ENCODE data around the gene PRKG1.

The PRKG1 gene

GRCh38 chr10:51932530-51932929 is 858.2 kb downstream of the PRKG1 start:
- no peak for DNase-seq (ENCODE audit: low spot score)

GRCh38 chr10:51934373-51934772 is 860.1 kb downstream of the PRKG1 start:
- no peak for DNase-seq (ENCODE audit: low spot score)

- DNase-seq (ENCODE audit: low spot score), result no peak
These were observed 861.1 kb downstream of the PRKG1 start for GRCh38 chr10:51935341-51935740.

GRCh38 chr10:51937308-51938140 is 863.2 kb downstream of the PRKG1 start:
- no peak for DNase-seq (ENCODE audit: low spot score)

- DNase-seq (ENCODE audit: low spot score), result no peak
These were observed 876.2 kb downstream of the PRKG1 start for GRCh38 chr10:51950371-51950995.

GRCh38 chr10:51950996-51951555 is 876.8 kb downstream of the PRKG1 start:
- no peak for DNase-seq (ENCODE audit: low spot score)

- DNase-seq (ENCODE audit: low spot score), result no peak
These were observed 877.3 kb downstream of the PRKG1 start for GRCh38 chr10:51951601-51952000.

GRCh38 chr10:51952056-51952455 is 877.8 kb downstream of the PRKG1 start:
- no peak for DNase-seq (ENCODE audit: low spot score)

GRCh38 chr10:51955696-51956095 is 881.4 kb downstream of the PRKG1 start:
- no peak for DNase-seq (ENCODE audit: low spot score)

- no peak for DNase-seq (ENCODE audit: low spot score)
These were observed 882.5 kb downstream of the PRKG1 start for GRCh38 chr10:51956822-51957221.

- peak; percentile 43 for DNase-seq (ENCODE audit: low spot score)
These were observed 886.2 kb downstream of the PRKG1 start for GRCh38 chr10:51960494-51960895.

GRCh38 chr10:51961401-51961800 is 887.1 kb downstream of the PRKG1 start:
- peak; percentile 7 for DNase-seq (ENCODE audit: low spot score)

- DNase-seq (ENCODE audit: low spot score), result no peak
These were observed 890.3 kb downstream of the PRKG1 start for GRCh38 chr10:51964630-51965029.

GRCh38 chr10:51965451-51965850 is 891.2 kb downstream of the PRKG1 start:
- no peak for DNase-seq (ENCODE audit: low spot score)

- no peak for DNase-seq (ENCODE audit: low spot score)
These were observed 898.6 kb downstream of the PRKG1 start for GRCh38 chr10:51972733-51973346.

GRCh38 chr10:51980752-51981151 is 906.5 kb downstream of the PRKG1 start:
- no peak for DNase-seq (ENCODE audit: low spot score)

GRCh38 chr10:51981731-51982130 is 907.4 kb downstream of the PRKG1 start:
- DNase-seq (ENCODE audit: low spot score), result no peak

GRCh38 chr10:51983481-51983880 is 909.2 kb downstream of the PRKG1 start:
- DNase-seq (ENCODE audit: low spot score), result no peak

- no peak for DNase-seq (ENCODE audit: low spot score)
These were observed 911.0 kb downstream of the PRKG1 start for GRCh38 chr10:51985336-51985735.

GRCh38 chr10:51986516-51986915 is 912.2 kb downstream of the PRKG1 start:
- no peak for DNase-seq (ENCODE audit: low spot score)

GRCh38 chr10:51993475-51993874 is 919.2 kb downstream of the PRKG1 start:
- DNase-seq (ENCODE audit: low spot score), result no peak

- no peak for DNase-seq (ENCODE audit: low spot score)
These were observed 924.8 kb downstream of the PRKG1 start for GRCh38 chr10:51999096-51999495.
